PFSK-1 (cell line): ENCODE data around the gene PRKD1.

Experiments
- POLR2AphosphoS5 ChIP-seq: IDR thresholded peaks from 2 replicates; pipeline ENCODE4 v1.6.1; 2012; ENCODE audit warnings: low read depth, mild to moderate bottlenecking, control low read depth, low read length, moderate library complexity
- TAF1 ChIP-seq: IDR thresholded peaks from 2 replicates; pipeline ENCODE4 v1.6.1; 2012; ENCODE audit warnings: low read length, control low read depth, borderline replicate concordance; ENCODE audit not compliant: insufficient read depth

DNA sequence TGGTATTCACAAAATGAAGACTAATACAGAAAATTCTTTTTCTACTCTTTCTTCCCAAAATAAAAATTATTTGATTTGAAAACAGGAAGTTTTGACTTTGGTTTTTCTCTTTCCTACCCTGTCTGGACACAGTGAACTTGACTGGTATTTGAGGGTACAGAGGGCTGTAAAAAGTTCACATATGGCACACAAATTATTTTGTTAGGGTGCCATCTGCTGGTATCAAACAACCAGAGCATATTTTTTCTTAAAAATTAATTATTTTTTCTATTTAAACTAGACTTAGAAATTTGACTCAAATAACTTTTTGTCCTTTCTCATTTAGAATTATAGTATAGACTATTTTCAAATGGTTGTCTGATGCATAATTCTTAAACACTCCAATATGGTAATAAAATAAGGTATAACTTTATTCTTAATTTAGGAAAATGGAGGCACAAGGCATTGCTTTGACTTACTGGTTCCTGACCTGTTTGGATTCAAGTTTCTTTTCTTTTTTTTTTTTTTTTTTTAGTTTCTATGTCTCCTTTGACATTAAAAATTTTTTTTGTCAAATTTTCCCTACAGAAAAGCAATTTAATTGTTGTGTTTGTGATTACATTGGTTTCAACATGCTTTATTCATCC, 390.6 kb downstream of the PRKD1 start:
- no peak for TF ChIP-seq TAF1
- no peak for TF ChIP-seq POLR2AphosphoS5
